ENCODE data around the gene PIP5KL1.
A peak's percentile ranks its signal among the peaks of the same experiment; 100 is the strongest.

PIP5KL1 gene

GRCh38 chr9:127912882-127913281, 17.7 kb downstream of the PIP5KL1 start:
- DNase-seq: no peak

GRCh38 chr9:127912296-127912695, 18.3 kb downstream of the PIP5KL1 start:
- DNase-seq: no peak

- DNase-seq: no peak
These were observed 19.9 kb downstream of the PIP5KL1 start for GRCh38 chr9:127910613-127911205.

DNA sequence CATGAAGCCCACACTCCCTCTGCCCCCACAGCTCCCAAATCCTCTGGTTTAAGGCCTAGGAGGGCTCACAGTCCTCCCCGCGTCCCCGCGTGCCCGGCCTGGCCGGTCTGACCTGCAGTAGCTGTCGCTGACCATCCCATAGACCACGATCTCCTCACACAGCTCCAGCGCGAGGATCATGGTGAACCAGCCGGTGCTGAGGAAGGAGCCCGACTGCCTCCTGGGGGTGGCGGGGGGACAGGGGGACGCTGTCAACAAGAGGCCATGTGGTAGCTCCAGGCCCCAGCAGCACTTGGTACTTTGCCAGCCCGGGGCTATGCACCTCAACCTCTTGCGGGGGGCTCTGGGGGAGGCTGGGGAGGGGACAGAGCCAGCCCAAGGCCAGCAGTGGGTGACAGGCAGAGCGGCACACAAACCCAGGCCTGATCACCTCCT, 20.7 kb downstream of the PIP5KL1 start:
- no peak for DNase-seq

- DNase-seq: no peak
These were observed 22.0 kb downstream of the PIP5KL1 start for GRCh38 chr9:127908660-127908926.

GRCh38 chr9:127907867-127908659, 22.5 kb downstream of the PIP5KL1 start:
- DNase-seq: no peak

DNA sequence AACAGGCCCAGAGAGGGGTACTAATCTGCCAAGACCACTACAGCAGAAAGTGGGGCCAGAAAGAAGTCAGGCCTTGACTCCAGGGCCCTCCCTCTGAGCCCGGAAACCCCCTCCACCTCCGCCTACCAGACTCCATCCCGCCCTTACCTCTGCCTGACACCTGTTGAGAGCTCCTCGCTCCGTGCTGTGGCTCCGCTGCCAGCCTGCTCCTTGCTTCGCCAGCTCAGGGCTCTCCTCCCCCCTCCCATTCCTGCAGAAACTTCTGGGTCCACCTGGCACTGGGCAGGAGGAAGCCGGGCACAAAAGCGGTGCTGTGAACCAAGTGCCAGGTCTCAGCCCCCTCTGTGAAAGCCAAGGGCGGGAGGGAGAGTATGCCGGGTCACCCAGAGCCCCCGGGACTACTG, 24.8 kb downstream of the PIP5KL1 start:
- DNase-seq: no peak

- no peak for DNase-seq
These were observed 25.4 kb downstream of the PIP5KL1 start for GRCh38 chr9:127905004-127905728.

DNA sequence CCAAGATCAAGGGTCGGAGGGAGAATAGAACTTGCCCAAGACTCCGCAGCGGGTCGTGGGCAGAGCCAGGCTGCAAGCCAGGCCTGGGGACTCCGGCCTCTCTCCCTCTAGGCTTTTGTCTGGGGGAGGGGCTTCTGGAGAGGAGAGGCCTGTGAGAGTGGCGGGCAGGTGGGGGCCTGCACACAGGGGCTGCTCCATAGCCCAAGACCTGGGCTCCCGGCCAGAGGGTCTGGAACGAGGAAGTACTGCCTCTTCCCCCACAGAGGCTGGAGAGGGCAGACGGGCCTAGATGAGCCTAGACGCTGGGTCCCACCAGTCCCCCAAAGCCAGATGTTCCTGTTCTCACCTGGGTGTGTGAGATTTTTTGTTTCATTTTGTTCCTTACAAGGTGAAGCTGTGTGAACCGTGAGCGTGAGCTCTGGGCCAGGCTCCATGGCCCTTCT, 26.0 kb downstream of the PIP5KL1 start:
- no peak for DNase-seq

- no peak for DNase-seq
These were observed 26.8 kb downstream of the PIP5KL1 start for GRCh38 chr9:127903557-127904475.

GRCh38 chr9:127899128-127899943, 31.2 kb downstream of the PIP5KL1 start, which contains the start of gene ST6GALNAC6:
Gene ST6GALNAC6, minus strand, starts transcription at chr9:127899603. Its CDS starts 1,622 bp downstream, at chr9:127897981.
- peak; percentile 47 for DNase-seq

DNA sequence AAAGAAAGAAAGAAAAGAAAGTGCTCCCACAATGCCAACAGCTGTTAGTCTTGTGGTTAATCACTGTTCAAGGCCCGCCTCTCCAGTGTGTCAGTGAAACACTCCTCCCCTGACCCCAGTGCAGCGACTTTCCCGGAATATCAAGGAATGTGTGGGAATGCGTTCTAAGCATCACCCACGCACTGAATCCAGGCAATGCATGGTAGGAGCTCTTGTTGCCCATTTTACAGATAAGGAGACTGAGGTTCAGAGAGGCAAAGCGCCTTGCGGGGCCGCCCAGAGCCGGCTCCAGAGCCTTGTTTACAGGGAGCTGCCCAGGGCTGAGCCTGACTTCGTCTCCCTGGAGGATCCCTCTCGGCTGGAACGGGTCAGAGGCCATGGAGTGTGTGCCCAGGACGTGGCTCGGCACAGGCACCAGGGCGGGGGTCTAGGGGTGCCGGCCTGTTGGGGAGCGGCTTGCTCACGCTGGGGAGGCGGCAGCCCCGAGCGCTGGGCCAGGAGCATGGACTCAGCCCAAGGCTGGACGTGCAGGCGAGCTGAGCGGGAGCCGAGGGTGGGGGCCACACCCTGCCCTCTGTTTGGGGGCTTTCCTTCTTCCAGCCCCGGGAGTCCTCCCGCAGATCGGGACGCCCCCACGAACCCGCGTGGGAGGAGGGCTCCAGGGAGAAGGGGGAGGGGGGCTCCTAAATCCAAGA, 32.0 kb downstream of the PIP5KL1 start:
- DNase-seq: no peak

- no peak for DNase-seq
These were observed 33.3 kb downstream of the PIP5KL1 start for GRCh38 chr9:127897193-127897692.

DNA sequence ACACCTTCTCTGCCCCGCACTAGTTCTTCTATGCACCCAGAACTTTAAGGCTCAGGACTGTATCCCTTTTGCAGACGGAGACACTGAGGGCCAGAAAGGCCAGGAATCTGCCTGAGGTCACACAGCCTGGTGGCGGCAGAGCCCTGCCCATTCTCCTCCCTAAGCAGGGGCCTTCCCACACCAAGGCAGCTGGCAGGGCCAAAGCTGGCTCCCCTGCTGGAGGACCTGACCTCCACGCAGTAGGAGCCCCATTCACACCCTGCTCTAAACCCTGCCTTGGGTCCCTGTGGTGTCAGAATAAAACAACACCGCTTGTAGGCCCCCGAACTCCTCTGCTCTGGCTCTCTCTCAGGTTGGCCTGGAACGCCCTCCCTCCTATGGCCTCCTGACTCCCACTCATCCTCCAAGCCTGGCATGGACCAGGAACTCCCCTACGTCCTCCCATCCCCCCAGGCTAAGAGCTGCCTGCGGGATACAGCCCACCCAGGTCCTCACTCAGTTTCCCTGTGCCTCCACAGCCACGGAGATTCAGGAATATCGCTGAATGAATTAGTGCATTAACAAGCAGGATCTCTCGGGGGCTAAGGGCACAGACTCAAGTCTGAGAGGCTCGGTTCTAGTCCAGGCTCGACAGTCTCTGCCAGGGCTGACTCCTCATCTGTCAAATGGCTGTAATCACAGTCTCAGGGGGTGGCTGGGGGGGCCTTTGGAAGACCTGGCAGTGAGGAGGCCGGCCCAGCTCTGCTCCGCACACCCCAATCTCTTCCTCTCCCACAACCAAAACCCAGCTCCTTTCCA, 34.0 kb downstream of the PIP5KL1 start:
- no peak for DNase-seq

GRCh38 chr9:127895811-127896210, 34.8 kb downstream of the PIP5KL1 start:
- DNase-seq: no peak

DNA sequence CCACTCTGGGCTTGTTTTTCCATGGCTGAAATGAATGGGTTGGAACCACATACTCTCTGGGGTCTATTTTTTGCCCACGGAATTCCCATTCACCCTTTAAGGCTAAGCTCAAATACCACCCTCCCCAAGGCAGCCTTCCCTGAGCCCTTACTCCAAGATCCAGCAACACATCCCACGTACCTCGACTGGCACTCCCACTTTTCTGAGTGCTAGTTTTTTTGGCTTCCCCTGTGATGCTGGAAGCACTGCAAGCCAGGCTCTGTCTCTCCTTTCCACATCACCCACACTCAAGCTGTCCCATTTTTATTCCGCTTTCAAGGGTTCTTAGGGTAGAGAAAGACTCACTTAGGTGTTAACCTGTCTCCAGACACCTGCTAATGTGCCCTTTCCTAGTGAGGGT, 37.2 kb downstream of the PIP5KL1 start:
- no peak for DNase-seq

- DNase-seq: no peak
These were observed 37.7 kb downstream of the PIP5KL1 start for GRCh38 chr9:127892831-127893230.

DNA sequence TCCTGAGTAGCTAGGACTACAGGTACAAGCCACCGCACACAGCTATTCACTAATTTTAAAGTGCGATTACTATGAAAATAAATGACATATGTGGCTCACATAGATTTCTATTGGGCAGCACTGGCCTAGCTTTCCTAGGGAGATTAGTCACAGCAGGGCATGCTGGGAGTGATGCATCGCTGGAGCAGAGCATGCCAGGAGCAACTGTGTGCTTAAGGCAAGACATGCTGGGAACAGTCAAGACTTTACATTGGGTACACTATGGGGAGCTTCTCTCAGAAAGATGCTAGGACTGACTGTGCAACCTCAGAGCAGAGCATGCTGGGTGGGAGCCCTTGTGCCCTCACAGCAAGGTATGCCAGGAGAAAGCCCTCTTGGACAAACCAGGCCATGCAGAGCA, 40.5 kb downstream of the PIP5KL1 start:
- DNase-seq: no peak

DNA sequence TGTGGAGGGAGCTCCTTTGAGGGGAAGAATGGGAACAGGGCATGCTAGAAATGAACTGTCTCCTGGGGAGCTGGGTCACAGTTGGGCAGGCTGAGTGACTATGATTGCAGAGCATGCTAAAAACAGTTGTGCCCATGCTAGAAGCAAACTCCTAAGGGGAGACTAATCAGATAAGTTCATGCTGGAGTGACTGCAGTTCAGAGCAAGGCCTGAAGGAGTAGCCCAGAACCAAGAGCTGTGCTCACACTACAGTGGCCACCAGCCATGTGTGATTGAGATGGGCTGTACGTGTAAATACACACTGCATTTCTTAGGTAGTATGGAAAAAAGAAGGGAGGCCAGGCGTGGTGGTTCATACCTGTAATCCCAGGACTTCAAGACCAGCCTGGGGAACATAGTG, 42.8 kb downstream of the PIP5KL1 start:
- no peak for DNase-seq

GRCh38 chr9:127886401-127886972, 44.1 kb downstream of the PIP5KL1 start:
- no peak for DNase-seq

All from NCI-H146 (cell line).